Smooth muscle cell (in vitro differentiated cells): ENCODE data around the gene CACNA1B. TPM values are rescaled to one million over a fixed set of nuclear protein-coding genes. Genes with fewer than 3 reads are reported as not detected.

Source experiments
- DNase-seq: peaks from one replicate; lab custom pipeline; 2025; ENCODE audit not compliant: unreplicated experiment; lab: John Stamatoyannopoulos, UW
- H2AFZ ChIP-seq: fragments of 200-600 bp; sonication (generic); 2 replicates; pipeline ENCODE4 v1.6.0; 2016; ENCODE audit warnings: antibody characterized with exemption, low read depth, mild to moderate bottlenecking
- H3F3A ChIP-seq: fragments of 200-600 bp; sonication (generic); 2 replicates; pipeline ENCODE4 v1.6.0; 2017; ENCODE audit warnings: antibody characterized with exemption, low read depth
- H3K27ac ChIP-seq: fragments of 200-600 bp; sonication (generic); 2 replicates; pipeline ENCODE4 v1.5.1; 2016; ENCODE audit warnings: low read depth, mild to moderate bottlenecking
- H3K27me3 ChIP-seq: fragments of 200-600 bp; sonication (generic); 2 replicates; pipeline ENCODE4 v1.6.1; 2016; ENCODE audit warnings: low read depth, mild to moderate bottlenecking
- H3K36me3 ChIP-seq: fragments of 200-600 bp; sonication (generic); 2 replicates; pipeline ENCODE4 v1.5.1; 2016; ENCODE audit warnings: low read depth
- H3K4me1 ChIP-seq: fragments of 200-600 bp; sonication (generic); 2 replicates; pipeline ENCODE4 v1.5.1; 2016; ENCODE audit warnings: low read depth
- H3K4me2 ChIP-seq: fragments of 200-600 bp; sonication (generic); 2 replicates; pipeline ENCODE4 v1.6.0; 2016; ENCODE audit warnings: mild to moderate bottlenecking
- H3K4me3 ChIP-seq: fragments of 200-600 bp; sonication (generic); 2 replicates; pipeline ENCODE4 v1.5.1; 2016; ENCODE audit warnings: mild to moderate bottlenecking
- H3K79me2 ChIP-seq: fragments of 200-600 bp; sonication (generic); 2 replicates; pipeline ENCODE4 v1.6.0; 2016; ENCODE audit warnings: low read depth, mild to moderate bottlenecking
- H3K9ac ChIP-seq: fragments of 200-600 bp; sonication (generic); 2 replicates; pipeline ENCODE4 v1.6.0; 2016; ENCODE audit warnings: low read depth
- H3K9me3 ChIP-seq: fragments of 200-600 bp; sonication (generic); replicated peaks from 2 replicates; pipeline ENCODE4 v1.5.1; 2016; ENCODE audit warnings: low read depth
- H4K20me1 ChIP-seq: fragments of 200-600 bp; sonication (generic); 2 replicates; pipeline ENCODE4 v1.6.0; 2016; ENCODE audit warnings: low read depth
- WGBS: methylation state at CpG from one replicate; pipeline ENCODE4 v1.1.7; 2016; ENCODE audit warnings: low lambda C conversion rate; 5-methylcytosine and 5-hydroxymethylcytosine counted together
- polyA plus RNA-seq: library from polyadenylated mRNA; unstranded; fragments of >200 nt; fragmentation: Nextera tagmentation; extraction: Ambion mirVana; gene quantifications from 2 replicates; pipeline ENCODE4 v1.2.1, GENCODE V29; 2016
- total RNA-seq: library from RNA; depleted of rRNA; stranded (reverse); fragments of >200 nt; gene quantifications from 2 replicates; pipeline ENCODE4 v1.2.3, GENCODE V29; 2014
- TF ChIP-seq, protein P1 (sequence below): fragments of 200-600 bp; sonication (generic); IDR thresholded peaks from 2 replicates; pipeline ENCODE4 v1.5.1; 2017; ENCODE audit warnings: borderline replicate concordance, mild to moderate bottlenecking, antibody characterized with exemption; ENCODE audit not compliant: insufficient read depth, poor library complexity, severe bottlenecking

CACNA1B gene
- total and polyA plus RNA-seq, 2 experiments from 2014 or later, result 0.09 to 0.23 TPM

- Histone ChIP-seq H3K79me2 (no peaks in the 10 kb centered on the region), H3K27me3 (no peaks in the 10 kb centered on the region), H3K36me3 (no peaks in the 10 kb centered on the region), H4K20me1 (no peaks in the 10 kb centered on the region), H3F3A (no peaks in the 10 kb centered on the region), H3K4me3 (no peak overlapping the region), H3K4me1 (no peaks in the 10 kb centered on the region), H3K9me3 (no peaks in the 10 kb centered on the region), H3K27ac (no peak overlapping the region), H3K4me2 (no peak overlapping the region), H2AFZ (no peak overlapping the region), H3K9ac (no peak overlapping the region)
- TF ChIP-seq, protein P1, sequence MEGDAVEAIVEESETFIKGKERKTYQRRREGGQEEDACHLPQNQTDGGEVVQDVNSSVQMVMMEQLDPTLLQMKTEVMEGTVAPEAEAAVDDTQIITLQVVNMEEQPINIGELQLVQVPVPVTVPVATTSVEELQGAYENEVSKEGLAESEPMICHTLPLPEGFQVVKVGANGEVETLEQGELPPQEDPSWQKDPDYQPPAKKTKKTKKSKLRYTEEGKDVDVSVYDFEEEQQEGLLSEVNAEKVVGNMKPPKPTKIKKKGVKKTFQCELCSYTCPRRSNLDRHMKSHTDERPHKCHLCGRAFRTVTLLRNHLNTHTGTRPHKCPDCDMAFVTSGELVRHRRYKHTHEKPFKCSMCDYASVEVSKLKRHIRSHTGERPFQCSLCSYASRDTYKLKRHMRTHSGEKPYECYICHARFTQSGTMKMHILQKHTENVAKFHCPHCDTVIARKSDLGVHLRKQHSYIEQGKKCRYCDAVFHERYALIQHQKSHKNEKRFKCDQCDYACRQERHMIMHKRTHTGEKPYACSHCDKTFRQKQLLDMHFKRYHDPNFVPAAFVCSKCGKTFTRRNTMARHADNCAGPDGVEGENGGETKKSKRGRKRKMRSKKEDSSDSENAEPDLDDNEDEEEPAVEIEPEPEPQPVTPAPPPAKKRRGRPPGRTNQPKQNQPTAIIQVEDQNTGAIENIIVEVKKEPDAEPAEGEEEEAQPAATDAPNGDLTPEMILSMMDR, result no peak
- DNase-seq, result no peak
- WGBS, result 89% methylated on average over 4 of the region's 4 CpGs
These were observed 174.7 kb downstream of the CACNA1B start for GRCh38 chr9:138052322-138052615.

- H3K79me2 ChIP-seq, result no peaks in the 10 kb centered on the region
- H2AFZ ChIP-seq, result no peak overlapping the region
- no peaks in the 10 kb centered on the region for H3K4me1 ChIP-seq
- H3K9me3 ChIP-seq, result no peaks in the 10 kb centered on the region
- no peak overlapping the region for H3K9ac ChIP-seq
- H4K20me1 ChIP-seq, result no peaks in the 10 kb centered on the region
- 92% methylated on average over 12 of the region's 12 CpGs for WGBS
- H3K4me3 ChIP-seq, result no peak overlapping the region
- H3K4me2 ChIP-seq, result no peak overlapping the region
- DNase-seq, result no peak
- H3K27ac ChIP-seq, result no peak overlapping the region
- H3K36me3 ChIP-seq, result no peaks in the 10 kb centered on the region
- TF ChIP-seq, protein P1, result no peak
- no peaks in the 10 kb centered on the region for H3F3A ChIP-seq
- no peaks in the 10 kb centered on the region for H3K27me3 ChIP-seq
These were observed 175.2 kb downstream of the CACNA1B start for GRCh38 chr9:138052635-138053320.

GRCh38 chr9:138053321-138053868 lies 175.8 kb downstream of the CACNA1B start:
- no peaks in the 10 kb centered on the region for H3K79me2 ChIP-seq
- no peak for DNase-seq
- H3K36me3 ChIP-seq, result no peaks in the 10 kb centered on the region
- H2AFZ ChIP-seq, result no peak overlapping the region
- H3K4me2 ChIP-seq, result no peak overlapping the region
- H3K27ac ChIP-seq, result no peak overlapping the region
- H3K27me3 ChIP-seq, result no peaks in the 10 kb centered on the region
- no peak overlapping the region for H3K9ac ChIP-seq
- no peaks in the 10 kb centered on the region for H3K9me3 ChIP-seq
- no peaks in the 10 kb centered on the region for H4K20me1 ChIP-seq
- H3F3A ChIP-seq, result no peaks in the 10 kb centered on the region
- H3K4me1 ChIP-seq, result no peaks in the 10 kb centered on the region
- WGBS, result 98% methylated on average over 6 of the region's 7 CpGs
- TF ChIP-seq, protein P1, result no peak
- H3K4me3 ChIP-seq, result no peak overlapping the region

- Histone ChIP-seq H3K27ac (no peak overlapping the region), H3K9ac (no peak overlapping the region), H3K4me3 (no peak overlapping the region), H2AFZ (no peak overlapping the region), H3K79me2 (no peaks in the 10 kb centered on the region), H3K9me3 (no peaks in the 10 kb centered on the region), H3F3A (no peaks in the 10 kb centered on the region), H3K4me1 (no peaks in the 10 kb centered on the region), H3K36me3 (no peaks in the 10 kb centered on the region), H3K4me2 (no peak overlapping the region), H3K27me3 (no peaks in the 10 kb centered on the region), H4K20me1 (no peaks in the 10 kb centered on the region)
- TF ChIP-seq, protein P1, result no peak
- 92% methylated on average over 16 of the region's 16 CpGs for WGBS
- DNase-seq, result no peak
These were observed 176.6 kb downstream of the CACNA1B start for GRCh38 chr9:138053996-138054752.
